RWPE1 (cell line): Measurements from ENCODE around the gene MAPKAPK2.

Source experiments
- CTCF ChIA-PET: fragments of 350-600 bp; sonication (Branson Sonifier 250); formaldehyde crosslinking; extraction: SDS; loops from one replicate; lab custom pipeline; 2021; lab: Yijun Ruan, JAX
- POLR2A ChIA-PET: fragments of 400-600 bp; formaldehyde crosslinking; extraction: SDS; loops from one replicate; lab custom pipeline; 2020; ENCODE audit warnings: antibody characterized with exemption; ENCODE audit not compliant: low non-redundant PET; lab: Yijun Ruan, JAX
- DNase-seq: peaks from one replicate; pipeline ENCODE4 v3.0.0; 2012; ENCODE audit warnings: low spot score
- H3K27ac ChIP-seq: fragments of 450-650 bp; 2 replicates; pipeline ENCODE4 v1.5.1; 2017
- TF ChIP-seq, protein P1 (sequence below): fragments of 450-650 bp; conservative IDR thresholded peaks from 2 replicates; pipeline ENCODE4 v1.5.1; 2017; ENCODE audit warnings: low read depth, mild to moderate bottlenecking

The MAPKAPK2 gene

DNA sequence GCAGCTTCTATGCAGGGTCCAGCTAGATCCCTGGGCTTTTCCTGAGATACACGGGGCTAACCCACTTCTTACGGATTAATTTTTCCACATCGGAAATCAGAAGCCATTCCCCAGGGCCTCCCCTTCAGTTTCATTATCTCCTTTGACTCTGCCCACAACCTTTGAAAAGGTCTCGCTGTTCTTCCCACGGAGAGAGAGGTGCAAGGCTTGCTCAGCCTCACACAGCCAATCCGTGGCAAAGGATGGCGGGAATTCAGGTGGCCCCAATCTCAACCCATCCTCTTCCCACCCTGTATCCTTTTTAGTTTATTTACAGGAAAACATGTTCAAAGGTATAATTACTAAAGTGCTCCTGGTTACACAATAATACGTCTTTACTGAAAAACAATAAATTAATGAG is 702 bp upstream of the MAPKAPK2 start:
- POLR2A ChIA-PET = interaction anchor here (0.7 kb wide), 1 partner anchor 9 kb away, joined by 5 read pairs; no protein-coding TSS in a partner anchor
- TF ChIP-seq, protein P1, sequence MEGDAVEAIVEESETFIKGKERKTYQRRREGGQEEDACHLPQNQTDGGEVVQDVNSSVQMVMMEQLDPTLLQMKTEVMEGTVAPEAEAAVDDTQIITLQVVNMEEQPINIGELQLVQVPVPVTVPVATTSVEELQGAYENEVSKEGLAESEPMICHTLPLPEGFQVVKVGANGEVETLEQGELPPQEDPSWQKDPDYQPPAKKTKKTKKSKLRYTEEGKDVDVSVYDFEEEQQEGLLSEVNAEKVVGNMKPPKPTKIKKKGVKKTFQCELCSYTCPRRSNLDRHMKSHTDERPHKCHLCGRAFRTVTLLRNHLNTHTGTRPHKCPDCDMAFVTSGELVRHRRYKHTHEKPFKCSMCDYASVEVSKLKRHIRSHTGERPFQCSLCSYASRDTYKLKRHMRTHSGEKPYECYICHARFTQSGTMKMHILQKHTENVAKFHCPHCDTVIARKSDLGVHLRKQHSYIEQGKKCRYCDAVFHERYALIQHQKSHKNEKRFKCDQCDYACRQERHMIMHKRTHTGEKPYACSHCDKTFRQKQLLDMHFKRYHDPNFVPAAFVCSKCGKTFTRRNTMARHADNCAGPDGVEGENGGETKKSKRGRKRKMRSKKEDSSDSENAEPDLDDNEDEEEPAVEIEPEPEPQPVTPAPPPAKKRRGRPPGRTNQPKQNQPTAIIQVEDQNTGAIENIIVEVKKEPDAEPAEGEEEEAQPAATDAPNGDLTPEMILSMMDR = no peak
- CTCF ChIA-PET = interaction anchor here (0.6 to 2.8 kb wide), 3 partner anchors 20 to 292 kb away, joined by 5 to 15 read pairs (median 5); no protein-coding TSS in a partner anchor
- no peak overlapping the region for H3K27ac ChIP-seq
- no peak for DNase-seq

DNA sequence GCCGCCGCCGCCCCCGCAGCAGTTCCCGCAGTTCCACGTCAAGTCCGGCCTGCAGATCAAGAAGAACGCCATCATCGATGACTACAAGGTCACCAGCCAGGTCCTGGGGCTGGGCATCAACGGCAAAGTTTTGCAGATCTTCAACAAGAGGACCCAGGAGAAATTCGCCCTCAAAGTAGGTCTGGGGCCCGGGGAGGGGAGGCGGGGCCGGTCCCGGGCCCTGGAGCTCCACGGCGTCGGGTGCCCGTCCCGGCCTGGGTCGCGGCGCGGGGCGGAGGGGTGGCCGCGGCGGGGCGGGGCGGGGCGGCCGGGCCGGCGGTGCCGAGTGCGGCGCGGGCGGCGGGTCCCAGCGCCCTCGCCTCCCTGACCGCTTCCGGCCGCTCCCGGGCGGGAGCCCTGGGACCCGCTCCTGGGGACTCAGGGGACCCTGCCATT is 646 bp downstream of the MAPKAPK2 start:
- peak overlapping the region; percentile 90 for H3K27ac ChIP-seq
- TF ChIP-seq, protein P1 = no peak
- DNase-seq = peak; percentile 64
- CTCF ChIA-PET = no interaction called here
- POLR2A ChIA-PET = no interaction called here

DNA sequence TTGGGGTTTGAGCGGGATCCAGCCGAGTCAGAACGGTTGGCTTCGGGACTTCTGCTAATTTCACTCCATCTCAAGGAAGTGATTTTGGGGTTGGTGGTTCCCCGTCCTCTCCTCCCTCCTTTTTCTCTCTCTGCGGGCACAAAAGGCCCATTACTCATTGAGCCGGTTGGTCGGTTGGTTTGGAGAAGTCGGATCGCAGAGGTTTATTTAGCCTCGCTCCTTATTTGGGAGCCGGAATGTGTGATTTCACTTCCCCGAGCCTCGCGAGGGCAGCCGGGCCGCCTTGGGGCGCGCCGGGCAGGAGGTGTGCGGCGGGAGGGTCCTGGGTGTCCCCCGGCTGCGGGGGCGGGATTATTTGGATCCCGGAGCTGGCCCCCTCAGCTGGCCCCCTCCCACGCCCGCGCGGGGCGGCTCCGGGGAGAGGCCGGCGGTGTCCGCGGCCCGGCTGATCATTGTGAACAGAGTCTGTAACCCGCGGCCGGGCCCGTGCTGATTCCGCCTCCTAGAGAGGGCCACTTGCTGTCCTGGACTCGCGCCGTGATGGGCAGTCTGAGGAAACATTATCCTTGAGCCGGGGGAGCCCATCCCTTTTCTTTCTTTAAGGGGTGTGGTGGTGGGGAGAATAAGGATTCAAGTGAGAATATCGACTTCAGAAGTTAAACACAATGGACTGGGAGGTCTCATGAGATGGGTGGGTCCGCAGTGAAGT is 1.2 kb downstream of the MAPKAPK2 start:
- ChIA-PET POLR2A (interaction anchor here (1.2 kb wide), 1 partner anchor 51 kb away, joined by 5 read pairs; the partner anchor contains the start of gene DYRK3), CTCF (no interaction called here)
- TF ChIP-seq, protein P1 = no peak
- H3K27ac ChIP-seq = peak overlapping the region; percentile 90
- peak; percentile 87 for DNase-seq

DNA sequence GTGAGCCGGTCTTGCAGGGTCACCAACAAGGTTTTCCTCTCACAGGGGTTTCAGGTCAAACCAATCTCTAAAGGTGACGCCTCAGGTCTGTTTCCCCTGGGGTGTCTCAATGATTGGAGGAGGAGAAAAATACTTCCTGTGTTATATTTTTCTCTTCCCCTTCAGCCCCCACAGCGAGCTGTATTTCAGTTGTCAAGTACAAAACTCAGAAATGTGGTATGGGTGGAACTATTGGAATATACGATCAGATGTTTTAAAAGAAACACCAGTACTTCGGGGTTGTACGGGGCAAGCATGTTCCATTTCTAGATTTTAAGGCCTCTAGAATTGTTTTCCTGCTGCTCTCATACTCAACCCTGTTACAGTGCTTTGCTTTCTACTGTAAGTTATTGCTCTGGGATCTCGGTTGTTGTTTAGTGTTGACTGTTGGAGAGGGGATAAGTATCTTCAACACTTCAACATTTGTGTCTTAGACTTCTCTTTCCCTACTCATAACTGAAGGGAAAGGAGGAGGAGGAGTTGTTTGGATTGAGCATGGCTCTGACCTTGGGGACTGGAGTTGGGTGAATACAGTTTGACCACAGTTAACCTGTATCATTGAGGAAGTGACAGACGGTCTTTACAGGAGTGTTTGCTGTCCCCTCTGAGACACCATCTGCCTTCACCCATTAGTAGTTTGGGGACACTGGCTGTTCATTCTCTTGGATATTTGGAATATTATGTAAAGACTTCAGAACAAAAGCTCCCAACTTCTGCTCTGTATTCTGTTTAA is 2.0 kb downstream of the MAPKAPK2 start:
- ChIA-PET CTCF (no interaction called here), POLR2A (interaction anchor here (1.2 kb wide), 1 partner anchor 52 kb away, joined by 5 read pairs; the partner anchor contains the start of gene DYRK3)
- peak; percentile 61 for DNase-seq
- TF ChIP-seq, protein P1 = no peak
- peak overlapping the region; percentile 90 for H3K27ac ChIP-seq

DNA sequence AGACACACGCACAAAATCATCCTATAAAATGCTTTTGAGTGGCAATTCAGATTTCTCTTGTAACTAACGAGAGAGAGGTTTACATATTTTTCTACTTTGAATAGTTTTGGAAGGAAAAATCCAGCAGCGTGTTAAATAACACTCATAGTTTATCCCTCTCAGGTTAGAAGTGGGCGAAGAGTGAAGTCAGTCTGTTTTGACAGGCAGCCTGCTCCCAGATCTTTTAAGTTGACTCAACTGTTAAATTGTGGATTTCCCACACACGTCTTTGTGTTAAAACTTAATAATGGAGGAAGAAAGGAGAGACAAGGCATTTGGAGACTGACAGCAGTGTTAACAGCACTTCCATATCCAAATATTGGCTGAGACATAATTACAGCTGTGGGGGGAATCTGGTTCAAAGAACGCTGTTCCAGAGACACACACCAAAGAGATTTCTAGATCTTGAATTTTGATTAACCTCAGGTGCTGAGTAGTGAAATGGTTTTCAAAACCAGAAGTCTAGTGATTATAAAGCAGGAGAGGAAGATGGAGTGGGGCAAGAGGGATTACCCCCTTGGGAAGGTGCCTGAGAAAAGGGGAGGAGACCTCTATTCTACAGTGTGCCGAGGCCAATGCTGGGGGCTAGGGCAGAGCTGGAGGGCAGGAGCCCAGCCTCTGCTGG is 2.7 kb downstream of the MAPKAPK2 start:
- POLR2A ChIA-PET = interaction anchor here (1.2 kb wide), 1 partner anchor 52 kb away, joined by 5 read pairs; the partner anchor contains the start of gene DYRK3
- DNase-seq = no peak
- CTCF ChIA-PET = interaction anchor here (0.5 to 1.1 kb wide), 2 partner anchors 119 to 208 kb away, joined by 3 to 4 read pairs; no protein-coding TSS in a partner anchor
- TF ChIP-seq, protein P1 = no peak
- peak overlapping the region; percentile 4; the same call in 1 of the 2 replicates for H3K27ac ChIP-seq
